HepG2 (cell line): ENCODE results near the gene METTL22. TPM values are rescaled to one million over a fixed set of nuclear protein-coding genes. Genes with fewer than 3 reads are reported as not detected.

Experiments
- BRCA1 ChIP-seq: sonication (generic); formaldehyde crosslinking; IDR thresholded peaks from 2 replicates; pipeline ENCODE4 v1.4.0; 2020; ENCODE audit warnings: missing genetic modification reagents
- CCDC6 ChIP-seq: sonication (generic); formaldehyde crosslinking; IDR thresholded peaks from 2 replicates; pipeline ENCODE4 v1.8.1; 2022; ENCODE audit warnings: mild to moderate bottlenecking, missing genetic modification reagents, moderate library complexity
- ETV5 ChIP-seq: IDR thresholded peaks from 2 replicates; pipeline ENCODE4 v1.6.1; 2018; ENCODE audit warnings: missing biosample characterization, missing genetic modification reagents, inconsistent platforms, borderline replicate concordance
- FOXJ3 ChIP-seq: sonication (generic); formaldehyde crosslinking; IDR thresholded peaks from 2 replicates; pipeline ENCODE4 v1.4.0; 2020; ENCODE audit warnings: missing genetic modification reagents, mild to moderate bottlenecking, borderline replicate concordance
- HOXA5 ChIP-seq: sonication (generic); formaldehyde crosslinking; IDR thresholded peaks from 2 replicates; pipeline ENCODE4 v1.4.0; 2020; ENCODE audit warnings: missing genetic modification reagents
- JUN ChIP-seq: sonication (generic); formaldehyde crosslinking; IDR thresholded peaks from 2 replicates; pipeline ENCODE4 v1.4.0; 2020; ENCODE audit warnings: mild to moderate bottlenecking, missing genetic modification reagents
- MYC ChIP-seq: sonication (generic); formaldehyde crosslinking; IDR thresholded peaks from 2 replicates; pipeline ENCODE4 v1.9.0; 2021; ENCODE audit warnings: missing genetic modification reagents, borderline replicate concordance
- RBM39 ChIP-seq: fragments of 200-400 bp; formaldehyde crosslinking; IDR thresholded peaks from one replicate; pipeline ENCODE4 v1.6.1; 2018; ENCODE audit warnings: antibody characterized with exemption, mild to moderate bottlenecking, low read depth, low read length; ENCODE audit not compliant: poor library complexity, severe bottlenecking
- SOX5 ChIP-seq: IDR thresholded peaks from 2 replicates; pipeline ENCODE4 v1.6.1; 2016; ENCODE audit warnings: borderline replicate concordance
- TOE1 ChIP-seq: sonication (generic); formaldehyde crosslinking; IDR thresholded peaks from 2 replicates; pipeline ENCODE4 v1.4.0; 2020; ENCODE audit warnings: mild to moderate bottlenecking, missing genetic modification reagents
- ZBTB7A ChIP-seq: sonication (generic); formaldehyde crosslinking; IDR thresholded peaks from 2 replicates; pipeline ENCODE4 v1.8.0; 2022; ENCODE audit warnings: mild to moderate bottlenecking, missing genetic modification reagents
- ZMYM3 ChIP-seq: sonication (generic); formaldehyde crosslinking; IDR thresholded peaks from 2 replicates; pipeline ENCODE4 v1.5.1; 2020; ENCODE audit warnings: mild to moderate bottlenecking, missing genetic modification reagents
- polyA plus RNA-seq, 8 experiments: library from polyadenylated mRNA; depleted of rRNA in 3 of 8; stranded (reverse) in 7 of 8; unstranded in 1 of 8; fragments of >200 nt; fragmentation: Illumina TruSeq in 4 of 8; extraction: Trizol in 4 of 8; gene quantifications; 2 replicates each; pipeline versions ENCODE4 v1.2.1 to v1.2.3, GENCODE V29; 2011 to 2016; ENCODE audit warnings: low read depth in 4 of 8, missing spikeins in 1 of 8, mixed read lengths in 1 of 8; ENCODE audit not compliant: insufficient read depth in 1 of 8
- total RNA-seq, 5 experiments: library from RNA; depleted of rRNA; stranded (reverse); fragments of >200 nt; fragmentation: Illumina TruSeq; extraction: Trizol; gene quantifications; 2 replicates each; pipeline ENCODE4 v1.2.3, GENCODE V29; 2016; ENCODE audit warnings: low read depth in 1 of 5
- TF ChIP-seq, protein P1 (sequence below): sonication (generic); formaldehyde crosslinking; IDR thresholded peaks from 2 replicates; pipeline ENCODE4 v1.5.1; 2020; ENCODE audit warnings: mild to moderate bottlenecking, missing genetic modification reagents, borderline replicate concordance
- TF ChIP-seq, protein P2 (sequence below): sonication (generic); formaldehyde crosslinking; IDR thresholded peaks from 2 replicates; pipeline ENCODE4 v1.4.0; 2020; ENCODE audit warnings: mild to moderate bottlenecking, missing genetic modification reagents
- TF ChIP-seq, protein P3 (sequence below): sonication (generic); formaldehyde crosslinking; IDR thresholded peaks from 2 replicates; pipeline ENCODE4 v1.9.0; 2021; ENCODE audit warnings: mild to moderate bottlenecking, missing genetic modification reagents

The METTL22 gene
- total and polyA plus RNA-seq, 2 of the 13 experiments (the other 11 are each of a cell fraction or from before 2014, with no cell fraction given) = 36.2 to 94.8 TPM

DNA sequence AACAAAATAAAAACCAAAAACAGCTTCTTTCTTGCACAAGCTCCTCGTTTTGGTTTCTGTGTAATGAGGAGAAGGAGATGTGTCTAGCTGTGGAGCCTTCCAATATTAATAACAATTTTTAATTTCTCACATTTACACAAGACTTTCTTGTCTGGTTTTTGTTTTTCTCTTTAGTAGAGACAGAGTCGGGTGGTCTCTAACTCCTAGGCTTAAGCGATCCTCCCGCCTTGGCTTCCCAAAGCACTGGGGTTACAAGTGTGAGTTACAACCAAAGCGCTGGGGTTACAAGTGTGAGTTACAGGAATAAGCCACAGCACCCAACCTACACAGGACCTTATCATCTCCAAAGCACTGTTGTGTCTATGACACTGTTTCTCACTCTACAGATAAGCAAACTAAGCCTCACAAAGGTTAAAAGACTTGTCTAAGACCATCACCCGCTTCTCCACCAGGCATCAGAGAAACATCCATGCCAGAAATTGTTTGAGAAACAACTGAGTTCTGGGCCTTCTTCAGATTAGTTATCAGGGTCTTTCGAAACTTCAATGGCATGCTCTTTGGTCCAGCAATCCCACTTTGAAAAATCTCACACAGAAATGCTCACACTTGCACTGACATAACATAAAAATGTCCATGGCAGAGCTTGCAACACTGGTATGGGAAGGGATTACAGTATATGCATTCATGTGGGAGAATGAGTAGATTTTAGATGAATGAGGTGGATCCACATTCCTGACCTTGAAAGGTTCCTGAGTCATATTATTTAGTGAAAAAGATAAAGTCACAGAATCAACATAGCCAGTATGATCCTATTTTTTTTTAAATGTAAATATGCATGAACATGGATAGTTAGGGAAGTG is 56.8 kb downstream of the METTL22 start (continued):
- TF ChIP-seq, protein P1, sequence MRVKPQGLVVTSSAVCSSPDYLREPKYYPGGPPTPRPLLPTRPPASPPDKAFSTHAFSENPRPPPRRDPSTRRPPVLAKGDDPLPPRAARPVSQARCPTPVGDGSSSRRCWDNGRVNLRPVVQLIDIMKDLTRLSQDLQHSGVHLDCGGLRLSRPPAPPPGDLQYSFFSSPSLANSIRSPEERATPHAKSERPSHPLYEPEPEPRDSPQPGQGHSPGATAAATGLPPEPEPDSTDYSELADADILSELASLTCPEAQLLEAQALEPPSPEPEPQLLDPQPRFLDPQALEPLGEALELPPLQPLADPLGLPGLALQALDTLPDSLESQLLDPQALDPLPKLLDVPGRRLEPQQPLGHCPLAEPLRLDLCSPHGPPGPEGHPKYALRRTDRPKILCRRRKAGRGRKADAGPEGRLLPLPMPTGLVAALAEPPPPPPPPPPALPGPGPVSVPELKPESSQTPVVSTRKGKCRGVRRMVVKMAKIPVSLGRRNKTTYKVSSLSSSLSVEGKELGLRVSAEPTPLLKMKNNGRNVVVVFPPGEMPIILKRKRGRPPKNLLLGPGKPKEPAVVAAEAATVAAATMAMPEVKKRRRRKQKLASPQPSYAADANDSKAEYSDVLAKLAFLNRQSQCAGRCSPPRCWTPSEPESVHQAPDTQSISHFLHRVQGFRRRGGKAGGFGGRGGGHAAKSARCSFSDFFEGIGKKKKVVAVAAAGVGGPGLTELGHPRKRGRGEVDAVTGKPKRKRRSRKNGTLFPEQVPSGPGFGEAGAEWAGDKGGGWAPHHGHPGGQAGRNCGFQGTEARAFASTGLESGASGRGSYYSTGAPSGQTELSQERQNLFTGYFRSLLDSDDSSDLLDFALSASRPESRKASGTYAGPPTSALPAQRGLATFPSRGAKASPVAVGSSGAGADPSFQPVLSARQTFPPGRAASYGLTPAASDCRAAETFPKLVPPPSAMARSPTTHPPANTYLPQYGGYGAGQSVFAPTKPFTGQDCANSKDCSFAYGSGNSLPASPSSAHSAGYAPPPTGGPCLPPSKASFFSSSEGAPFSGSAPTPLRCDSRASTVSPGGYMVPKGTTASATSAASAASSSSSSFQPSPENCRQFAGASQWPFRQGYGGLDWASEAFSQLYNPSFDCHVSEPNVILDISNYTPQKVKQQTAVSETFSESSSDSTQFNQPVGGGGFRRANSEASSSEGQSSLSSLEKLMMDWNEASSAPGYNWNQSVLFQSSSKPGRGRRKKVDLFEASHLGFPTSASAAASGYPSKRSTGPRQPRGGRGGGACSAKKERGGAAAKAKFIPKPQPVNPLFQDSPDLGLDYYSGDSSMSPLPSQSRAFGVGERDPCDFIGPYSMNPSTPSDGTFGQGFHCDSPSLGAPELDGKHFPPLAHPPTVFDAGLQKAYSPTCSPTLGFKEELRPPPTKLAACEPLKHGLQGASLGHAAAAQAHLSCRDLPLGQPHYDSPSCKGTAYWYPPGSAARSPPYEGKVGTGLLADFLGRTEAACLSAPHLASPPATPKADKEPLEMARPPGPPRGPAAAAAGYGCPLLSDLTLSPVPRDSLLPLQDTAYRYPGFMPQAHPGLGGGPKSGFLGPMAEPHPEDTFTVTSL (CRISPR knock-in tag) = 0 out of 2 replicates have a peak, but pooled peaks have one; percentile 10
- no peak for TF ChIP-seq BRCA1 (CRISPR knock-in tag)
- TF ChIP-seq, protein P2, sequence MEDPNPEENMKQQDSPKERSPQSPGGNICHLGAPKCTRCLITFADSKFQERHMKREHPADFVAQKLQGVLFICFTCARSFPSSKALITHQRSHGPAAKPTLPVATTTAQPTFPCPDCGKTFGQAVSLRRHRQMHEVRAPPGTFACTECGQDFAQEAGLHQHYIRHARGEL (CRISPR knock-in tag) = no peak
- TF ChIP-seq RBM39 = no peak
- TF ChIP-seq MYC = no peak
- TF ChIP-seq TOE1 (CRISPR knock-in tag) = no peak
- peak; percentile 82 for TF ChIP-seq SOX5
- TF ChIP-seq, protein P3, sequence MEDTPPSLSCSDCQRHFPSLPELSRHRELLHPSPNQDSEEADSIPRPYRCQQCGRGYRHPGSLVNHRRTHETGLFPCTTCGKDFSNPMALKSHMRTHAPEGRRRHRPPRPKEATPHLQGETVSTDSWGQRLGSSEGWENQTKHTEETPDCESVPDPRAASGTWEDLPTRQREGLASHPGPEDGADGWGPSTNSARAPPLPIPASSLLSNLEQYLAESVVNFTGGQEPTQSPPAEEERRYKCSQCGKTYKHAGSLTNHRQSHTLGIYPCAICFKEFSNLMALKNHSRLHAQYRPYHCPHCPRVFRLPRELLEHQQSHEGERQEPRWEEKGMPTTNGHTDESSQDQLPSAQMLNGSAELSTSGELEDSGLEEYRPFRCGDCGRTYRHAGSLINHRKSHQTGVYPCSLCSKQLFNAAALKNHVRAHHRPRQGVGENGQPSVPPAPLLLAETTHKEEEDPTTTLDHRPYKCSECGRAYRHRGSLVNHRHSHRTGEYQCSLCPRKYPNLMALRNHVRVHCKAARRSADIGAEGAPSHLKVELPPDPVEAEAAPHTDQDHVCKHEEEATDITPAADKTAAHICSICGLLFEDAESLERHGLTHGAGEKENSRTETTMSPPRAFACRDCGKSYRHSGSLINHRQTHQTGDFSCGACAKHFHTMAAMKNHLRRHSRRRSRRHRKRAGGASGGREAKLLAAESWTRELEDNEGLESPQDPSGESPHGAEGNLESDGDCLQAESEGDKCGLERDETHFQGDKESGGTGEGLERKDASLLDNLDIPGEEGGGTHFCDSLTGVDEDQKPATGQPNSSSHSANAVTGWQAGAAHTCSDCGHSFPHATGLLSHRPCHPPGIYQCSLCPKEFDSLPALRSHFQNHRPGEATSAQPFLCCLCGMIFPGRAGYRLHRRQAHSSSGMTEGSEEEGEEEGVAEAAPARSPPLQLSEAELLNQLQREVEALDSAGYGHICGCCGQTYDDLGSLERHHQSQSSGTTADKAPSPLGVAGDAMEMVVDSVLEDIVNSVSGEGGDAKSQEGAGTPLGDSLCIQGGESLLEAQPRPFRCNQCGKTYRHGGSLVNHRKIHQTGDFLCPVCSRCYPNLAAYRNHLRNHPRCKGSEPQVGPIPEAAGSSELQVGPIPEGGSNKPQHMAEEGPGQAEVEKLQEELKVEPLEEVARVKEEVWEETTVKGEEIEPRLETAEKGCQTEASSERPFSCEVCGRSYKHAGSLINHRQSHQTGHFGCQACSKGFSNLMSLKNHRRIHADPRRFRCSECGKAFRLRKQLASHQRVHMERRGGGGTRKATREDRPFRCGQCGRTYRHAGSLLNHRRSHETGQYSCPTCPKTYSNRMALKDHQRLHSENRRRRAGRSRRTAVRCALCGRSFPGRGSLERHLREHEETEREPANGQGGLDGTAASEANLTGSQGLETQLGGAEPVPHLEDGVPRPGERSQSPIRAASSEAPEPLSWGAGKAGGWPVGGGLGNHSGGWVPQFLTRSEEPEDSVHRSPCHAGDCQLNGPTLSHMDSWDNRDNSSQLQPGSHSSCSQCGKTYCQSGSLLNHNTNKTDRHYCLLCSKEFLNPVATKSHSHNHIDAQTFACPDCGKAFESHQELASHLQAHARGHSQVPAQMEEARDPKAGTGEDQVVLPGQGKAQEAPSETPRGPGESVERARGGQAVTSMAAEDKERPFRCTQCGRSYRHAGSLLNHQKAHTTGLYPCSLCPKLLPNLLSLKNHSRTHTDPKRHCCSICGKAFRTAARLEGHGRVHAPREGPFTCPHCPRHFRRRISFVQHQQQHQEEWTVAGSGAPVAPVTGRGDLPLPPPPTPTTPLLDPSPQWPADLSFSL (CRISPR knock-in tag) = peak; percentile 78
- TF ChIP-seq HOXA5 (CRISPR knock-in tag) = no peak; the same call in 1 of the 2 replicates
- no peak for TF ChIP-seq CCDC6
- TF ChIP-seq ZMYM3 (CRISPR knock-in tag) = peak; percentile 47; the same call in 1 of the 2 replicates
- peak; percentile 65; the same call in 1 of the 2 replicates for TF ChIP-seq JUN
- no peak for TF ChIP-seq ZBTB7A
- peak; percentile 69; the same call in 1 of the 2 replicates for TF ChIP-seq ETV5 (CRISPR knock-in tag)
- peak; percentile 86; the same call in 1 of the 2 replicates for TF ChIP-seq FOXJ3 (CRISPR knock-in tag)
